GM23338 (cell line): ENCODE data around the gene PLEKHG4B. TPM values are rescaled to one million over a fixed set of nuclear protein-coding genes. Genes with fewer than 3 reads are reported as not detected.

Experiments
- EZH2phosphoT487 ChIP-seq: fragments of 200-600 bp; sonication (generic); IDR thresholded peaks from one replicate; pipeline ENCODE4 v1.8.1; 2018; ENCODE audit warnings: antibody characterized with exemption; ENCODE audit not compliant: unreplicated experiment
- polyA plus RNA-seq: library from polyadenylated mRNA; unstranded; fragments of >200 nt; fragmentation: Nextera tagmentation; extraction: Ambion mirVana; gene quantifications from 2 replicates; pipeline ENCODE4 v1.2.1, GENCODE V29; 2016
- total RNA-seq: library from RNA; depleted of rRNA; stranded (reverse); fragments of >200 nt; shearing (Covaris generic); gene quantifications from 2 replicates; pipeline ENCODE4 v1.2.3, GENCODE V29; 2014
- TF ChIP-seq, protein P1 (sequence below): fragments of 250-450 bp; sonication (Bioruptor Pico); IDR thresholded peaks from 2 replicates; pipeline ENCODE4 v1.5.0; 2020; ENCODE audit warnings: mild to moderate bottlenecking, moderate library complexity
- TF ChIP-seq, protein P2 (sequence below), 2 experiments: fragments of 200-600 bp in 1 of 2; sonication (generic) in 1 of 2; conservative IDR thresholded peaks; 2 replicates each; pipeline versions ENCODE4 v1.5.1 to v1.6.1; 2016 to 2017; ENCODE audit warnings: antibody characterized with exemption in 2 of 2, low read depth in 2 of 2, mild to moderate bottlenecking in 2 of 2, moderate library complexity in 1 of 2
- TF ChIP-seq, protein P3 (sequence below): IDR thresholded peaks from one replicate; pipeline ENCODE4 v1.6.1; 2018; ENCODE audit warnings: antibody characterized with exemption; ENCODE audit not compliant: unreplicated experiment

Gene PLEKHG4B
- total and polyA plus RNA-seq, 2 experiments from 2014 or later, result 33.5 to 54.8 TPM

DNA sequence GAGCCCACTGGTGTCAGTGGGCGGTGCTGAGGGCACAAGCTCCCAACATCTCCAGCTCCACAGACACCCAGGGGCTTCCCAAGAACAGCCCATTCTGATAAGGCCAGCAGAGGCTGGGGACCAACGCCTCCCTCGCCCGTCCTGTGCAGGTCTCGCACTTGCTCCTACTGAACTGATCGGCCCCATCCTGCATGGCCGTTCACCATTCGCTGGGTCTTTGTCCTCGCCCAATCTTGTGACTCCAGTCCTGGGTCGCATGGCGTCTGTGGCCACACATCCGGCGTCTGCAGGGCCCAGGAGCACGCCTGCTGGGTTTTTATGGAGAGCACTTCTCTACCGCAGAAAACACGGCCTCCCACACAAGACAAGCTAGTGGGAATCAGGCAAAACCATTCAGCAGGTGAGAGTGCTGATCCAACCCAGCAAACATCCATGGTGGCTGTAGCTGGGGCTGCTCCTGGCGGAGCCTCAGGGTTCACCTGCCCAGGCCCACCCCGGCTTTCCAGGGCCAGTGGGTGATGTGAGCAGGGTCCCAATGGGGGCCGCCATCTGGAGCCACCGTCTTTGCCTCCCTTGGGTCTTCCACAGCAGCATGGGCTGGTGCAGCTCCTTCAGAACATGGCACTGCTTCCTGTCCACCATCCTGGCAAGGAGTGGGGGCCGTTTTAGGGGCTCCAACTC lies 106.7 kb downstream of the PLEKHG4B start (continued):
- TF ChIP-seq, protein P1, sequence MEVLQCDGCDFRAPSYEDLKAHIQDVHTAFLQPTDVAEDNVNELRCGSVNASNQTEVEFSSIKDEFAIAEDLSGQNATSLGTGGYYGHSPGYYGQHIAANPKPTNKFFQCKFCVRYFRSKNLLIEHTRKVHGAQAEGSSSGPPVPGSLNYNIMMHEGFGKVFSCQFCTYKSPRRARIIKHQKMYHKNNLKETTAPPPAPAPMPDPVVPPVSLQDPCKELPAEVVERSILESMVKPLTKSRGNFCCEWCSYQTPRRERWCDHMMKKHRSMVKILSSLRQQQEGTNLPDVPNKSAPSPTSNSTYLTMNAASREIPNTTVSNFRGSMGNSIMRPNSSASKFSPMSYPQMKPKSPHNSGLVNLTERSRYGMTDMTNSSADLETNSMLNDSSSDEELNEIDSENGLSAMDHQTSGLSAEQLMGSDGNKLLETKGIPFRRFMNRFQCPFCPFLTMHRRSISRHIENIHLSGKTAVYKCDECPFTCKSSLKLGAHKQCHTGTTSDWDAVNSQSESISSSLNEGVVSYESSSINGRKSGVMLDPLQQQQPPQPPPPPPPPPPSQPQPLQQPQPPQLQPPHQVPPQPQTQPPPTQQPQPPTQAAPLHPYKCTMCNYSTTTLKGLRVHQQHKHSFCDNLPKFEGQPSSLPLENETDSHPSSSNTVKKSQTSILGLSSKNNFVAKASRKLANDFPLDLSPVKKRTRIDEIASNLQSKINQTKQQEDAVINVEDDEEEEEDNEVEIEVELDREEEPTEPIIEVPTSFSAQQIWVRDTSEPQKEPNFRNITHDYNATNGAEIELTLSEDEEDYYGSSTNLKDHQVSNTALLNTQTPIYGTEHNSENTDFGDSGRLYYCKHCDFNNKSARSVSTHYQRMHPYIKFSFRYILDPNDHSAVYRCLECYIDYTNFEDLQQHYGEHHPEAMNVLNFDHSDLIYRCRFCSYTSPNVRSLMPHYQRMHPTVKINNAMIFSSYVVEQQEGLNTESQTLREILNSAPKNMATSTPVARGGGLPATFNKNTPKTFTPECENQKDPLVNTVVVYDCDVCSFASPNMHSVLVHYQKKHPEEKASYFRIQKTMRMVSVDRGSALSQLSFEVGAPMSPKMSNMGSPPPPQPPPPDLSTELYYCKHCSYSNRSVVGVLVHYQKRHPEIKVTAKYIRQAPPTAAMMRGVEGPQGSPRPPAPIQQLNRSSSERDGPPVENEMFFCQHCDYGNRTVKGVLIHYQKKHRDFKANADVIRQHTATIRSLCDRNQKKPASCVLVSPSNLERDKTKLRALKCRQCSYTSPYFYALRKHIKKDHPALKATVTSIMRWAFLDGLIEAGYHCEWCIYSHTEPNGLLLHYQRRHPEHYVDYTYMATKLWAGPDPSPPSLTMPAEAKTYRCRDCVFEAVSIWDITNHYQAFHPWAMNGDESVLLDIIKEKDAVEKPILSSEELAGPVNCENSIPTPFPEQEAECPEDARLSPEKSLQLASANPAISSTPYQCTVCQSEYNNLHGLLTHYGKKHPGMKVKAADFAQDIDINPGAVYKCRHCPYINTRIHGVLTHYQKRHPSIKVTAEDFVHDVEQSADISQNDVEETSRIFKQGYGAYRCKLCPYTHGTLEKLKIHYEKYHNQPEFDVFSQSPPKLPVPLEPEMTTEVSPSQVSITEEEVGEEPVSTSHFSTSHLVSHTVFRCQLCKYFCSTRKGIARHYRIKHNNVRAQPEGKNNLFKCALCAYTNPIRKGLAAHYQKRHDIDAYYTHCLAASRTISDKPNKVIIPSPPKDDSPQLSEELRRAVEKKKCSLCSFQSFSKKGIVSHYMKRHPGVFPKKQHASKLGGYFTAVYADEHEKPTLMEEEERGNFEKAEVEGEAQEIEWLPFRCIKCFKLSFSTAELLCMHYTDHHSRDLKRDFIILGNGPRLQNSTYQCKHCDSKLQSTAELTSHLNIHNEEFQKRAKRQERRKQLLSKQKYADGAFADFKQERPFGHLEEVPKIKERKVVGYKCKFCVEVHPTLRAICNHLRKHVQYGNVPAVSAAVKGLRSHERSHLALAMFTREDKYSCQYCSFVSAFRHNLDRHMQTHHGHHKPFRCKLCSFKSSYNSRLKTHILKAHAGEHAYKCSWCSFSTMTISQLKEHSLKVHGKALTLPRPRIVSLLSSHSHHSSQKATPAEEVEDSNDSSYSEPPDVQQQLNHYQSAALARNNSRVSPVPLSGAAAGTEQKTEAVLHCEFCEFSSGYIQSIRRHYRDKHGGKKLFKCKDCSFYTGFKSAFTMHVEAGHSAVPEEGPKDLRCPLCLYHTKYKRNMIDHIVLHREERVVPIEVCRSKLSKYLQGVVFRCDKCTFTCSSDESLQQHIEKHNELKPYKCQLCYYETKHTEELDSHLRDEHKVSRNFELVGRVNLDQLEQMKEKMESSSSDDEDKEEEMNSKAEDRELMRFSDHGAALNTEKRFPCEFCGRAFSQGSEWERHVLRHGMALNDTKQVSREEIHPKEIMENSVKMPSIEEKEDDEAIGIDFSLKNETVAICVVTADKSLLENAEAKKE, result no peak
- no peak for TF ChIP-seq EZH2phosphoT487
- TF ChIP-seq, protein P2, sequence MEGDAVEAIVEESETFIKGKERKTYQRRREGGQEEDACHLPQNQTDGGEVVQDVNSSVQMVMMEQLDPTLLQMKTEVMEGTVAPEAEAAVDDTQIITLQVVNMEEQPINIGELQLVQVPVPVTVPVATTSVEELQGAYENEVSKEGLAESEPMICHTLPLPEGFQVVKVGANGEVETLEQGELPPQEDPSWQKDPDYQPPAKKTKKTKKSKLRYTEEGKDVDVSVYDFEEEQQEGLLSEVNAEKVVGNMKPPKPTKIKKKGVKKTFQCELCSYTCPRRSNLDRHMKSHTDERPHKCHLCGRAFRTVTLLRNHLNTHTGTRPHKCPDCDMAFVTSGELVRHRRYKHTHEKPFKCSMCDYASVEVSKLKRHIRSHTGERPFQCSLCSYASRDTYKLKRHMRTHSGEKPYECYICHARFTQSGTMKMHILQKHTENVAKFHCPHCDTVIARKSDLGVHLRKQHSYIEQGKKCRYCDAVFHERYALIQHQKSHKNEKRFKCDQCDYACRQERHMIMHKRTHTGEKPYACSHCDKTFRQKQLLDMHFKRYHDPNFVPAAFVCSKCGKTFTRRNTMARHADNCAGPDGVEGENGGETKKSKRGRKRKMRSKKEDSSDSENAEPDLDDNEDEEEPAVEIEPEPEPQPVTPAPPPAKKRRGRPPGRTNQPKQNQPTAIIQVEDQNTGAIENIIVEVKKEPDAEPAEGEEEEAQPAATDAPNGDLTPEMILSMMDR (conservative IDR thresholded peaks at IDR 0.05; ENCODE audit: low read depth in 2 of 2), result no peak
- TF ChIP-seq, protein P3, sequence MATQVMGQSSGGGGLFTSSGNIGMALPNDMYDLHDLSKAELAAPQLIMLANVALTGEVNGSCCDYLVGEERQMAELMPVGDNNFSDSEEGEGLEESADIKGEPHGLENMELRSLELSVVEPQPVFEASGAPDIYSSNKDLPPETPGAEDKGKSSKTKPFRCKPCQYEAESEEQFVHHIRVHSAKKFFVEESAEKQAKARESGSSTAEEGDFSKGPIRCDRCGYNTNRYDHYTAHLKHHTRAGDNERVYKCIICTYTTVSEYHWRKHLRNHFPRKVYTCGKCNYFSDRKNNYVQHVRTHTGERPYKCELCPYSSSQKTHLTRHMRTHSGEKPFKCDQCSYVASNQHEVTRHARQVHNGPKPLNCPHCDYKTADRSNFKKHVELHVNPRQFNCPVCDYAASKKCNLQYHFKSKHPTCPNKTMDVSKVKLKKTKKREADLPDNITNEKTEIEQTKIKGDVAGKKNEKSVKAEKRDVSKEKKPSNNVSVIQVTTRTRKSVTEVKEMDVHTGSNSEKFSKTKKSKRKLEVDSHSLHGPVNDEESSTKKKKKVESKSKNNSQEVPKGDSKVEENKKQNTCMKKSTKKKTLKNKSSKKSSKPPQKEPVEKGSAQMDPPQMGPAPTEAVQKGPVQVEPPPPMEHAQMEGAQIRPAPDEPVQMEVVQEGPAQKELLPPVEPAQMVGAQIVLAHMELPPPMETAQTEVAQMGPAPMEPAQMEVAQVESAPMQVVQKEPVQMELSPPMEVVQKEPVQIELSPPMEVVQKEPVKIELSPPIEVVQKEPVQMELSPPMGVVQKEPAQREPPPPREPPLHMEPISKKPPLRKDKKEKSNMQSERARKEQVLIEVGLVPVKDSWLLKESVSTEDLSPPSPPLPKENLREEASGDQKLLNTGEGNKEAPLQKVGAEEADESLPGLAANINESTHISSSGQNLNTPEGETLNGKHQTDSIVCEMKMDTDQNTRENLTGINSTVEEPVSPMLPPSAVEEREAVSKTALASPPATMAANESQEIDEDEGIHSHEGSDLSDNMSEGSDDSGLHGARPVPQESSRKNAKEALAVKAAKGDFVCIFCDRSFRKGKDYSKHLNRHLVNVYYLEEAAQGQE, result no peak
